ENCODE results near the gene PFKFB4. TPM values are rescaled to one million over a fixed set of nuclear protein-coding genes. Genes with fewer than 3 reads are reported as not detected.

The PFKFB4 gene
- total and polyA plus RNA-seq, 8 donors = 6.5 to 18.8 (median 7.9) TPM

DNA sequence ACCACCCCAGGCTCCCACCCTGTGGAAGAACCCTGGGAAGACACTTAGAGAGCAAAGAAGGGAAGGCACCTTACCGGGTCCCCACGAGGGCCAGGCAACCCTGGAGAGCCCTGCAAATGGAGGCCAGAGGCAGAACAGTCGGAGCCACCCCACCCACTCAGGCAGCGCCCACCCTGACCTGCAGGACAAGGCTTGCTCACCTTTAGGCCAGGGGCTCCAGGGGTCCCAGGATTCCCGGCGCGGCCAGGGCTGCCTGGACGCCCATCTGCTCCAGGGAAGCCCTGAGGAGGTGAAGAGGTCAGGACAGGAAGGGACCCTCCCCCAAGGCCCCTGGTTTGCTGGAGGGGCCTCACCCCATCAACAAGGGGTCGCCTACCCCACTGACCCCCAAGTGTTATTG lies 28.2 kb upstream of the PFKFB4 start:
- H3K9me3 ChIP-seq = no peaks in the 10 kb centered on the region
- TF ChIP-seq, protein P1, sequence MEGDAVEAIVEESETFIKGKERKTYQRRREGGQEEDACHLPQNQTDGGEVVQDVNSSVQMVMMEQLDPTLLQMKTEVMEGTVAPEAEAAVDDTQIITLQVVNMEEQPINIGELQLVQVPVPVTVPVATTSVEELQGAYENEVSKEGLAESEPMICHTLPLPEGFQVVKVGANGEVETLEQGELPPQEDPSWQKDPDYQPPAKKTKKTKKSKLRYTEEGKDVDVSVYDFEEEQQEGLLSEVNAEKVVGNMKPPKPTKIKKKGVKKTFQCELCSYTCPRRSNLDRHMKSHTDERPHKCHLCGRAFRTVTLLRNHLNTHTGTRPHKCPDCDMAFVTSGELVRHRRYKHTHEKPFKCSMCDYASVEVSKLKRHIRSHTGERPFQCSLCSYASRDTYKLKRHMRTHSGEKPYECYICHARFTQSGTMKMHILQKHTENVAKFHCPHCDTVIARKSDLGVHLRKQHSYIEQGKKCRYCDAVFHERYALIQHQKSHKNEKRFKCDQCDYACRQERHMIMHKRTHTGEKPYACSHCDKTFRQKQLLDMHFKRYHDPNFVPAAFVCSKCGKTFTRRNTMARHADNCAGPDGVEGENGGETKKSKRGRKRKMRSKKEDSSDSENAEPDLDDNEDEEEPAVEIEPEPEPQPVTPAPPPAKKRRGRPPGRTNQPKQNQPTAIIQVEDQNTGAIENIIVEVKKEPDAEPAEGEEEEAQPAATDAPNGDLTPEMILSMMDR (IDR thresholded peaks at IDR 0.05) = no peak
- no peak for DNase-seq

DNA sequence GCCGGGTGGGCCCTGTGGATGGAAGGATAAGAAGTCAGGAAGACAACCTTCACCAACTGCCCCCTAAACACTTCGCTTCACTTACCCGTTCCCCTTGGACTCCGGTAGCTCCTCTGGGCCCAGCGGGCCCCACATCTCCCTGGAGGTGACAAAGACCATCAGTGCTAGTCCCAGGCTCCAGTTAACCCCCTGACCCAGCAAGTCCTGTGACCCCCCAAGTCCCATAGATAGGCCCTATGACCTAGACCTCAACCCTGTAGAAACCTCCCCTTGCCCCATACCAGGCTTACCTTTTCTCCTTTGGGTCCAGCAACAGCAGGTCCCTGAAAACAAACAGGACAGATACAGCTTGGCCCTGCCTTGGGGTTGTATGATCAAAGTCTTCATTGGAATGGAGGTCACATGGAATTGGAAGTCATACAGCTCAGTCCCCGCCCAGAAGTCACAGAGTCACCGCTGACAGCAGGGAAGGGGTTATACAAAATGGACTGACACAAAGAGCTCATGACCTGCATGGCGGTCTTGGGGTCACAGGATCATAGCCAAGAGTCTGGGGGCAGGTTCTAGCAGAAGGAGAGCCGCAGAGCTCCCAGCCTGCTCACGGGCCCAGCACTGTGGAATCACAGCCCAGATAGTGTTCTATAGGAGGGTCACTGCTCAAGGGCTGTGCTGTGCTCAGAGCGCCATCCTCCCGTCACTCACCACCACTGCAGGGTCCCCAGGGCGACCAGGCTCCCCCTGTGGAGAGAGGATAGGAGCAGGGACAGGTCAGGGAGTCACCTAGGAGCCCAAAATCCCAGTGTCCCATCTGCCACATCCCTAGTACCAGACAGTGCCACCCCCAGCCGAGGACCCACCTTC lies 25.2 kb upstream of the PFKFB4 start:
- TF ChIP-seq, protein P1 (IDR thresholded peaks at IDR 0.05) = no peak
- Histone ChIP-seq H3K36me3 (no peaks in the 10 kb centered on the region), H3K4me1 (no peaks in the 10 kb centered on the region), H3K27me3 (no peaks in the 10 kb centered on the region), H3K4me3 (no peak overlapping the region), H3K9me3 (no peaks in the 10 kb centered on the region), H3K27ac (no peak overlapping the region)
- intact Hi-C loops (cut with DNase I) = no loop called here
- DNase-seq (no peak), ATAC-seq (no peak)

More for the DNA sequence above, 28.2 kb upstream of the PFKFB4 start:
- ATAC-seq = no peak
- Histone ChIP-seq H3K27me3 (peaks cover 0 to 23% of the 10 kb centered on the region in 2 donors), H3K4me3 (no peak overlapping the region), H3K27ac (no peak overlapping the region), H3K36me3 (no peaks in the 10 kb centered on the region), H3K4me1 (no peaks in the 10 kb centered on the region)
- intact Hi-C loops (cut with DNase I) = no loop called here

DNA sequence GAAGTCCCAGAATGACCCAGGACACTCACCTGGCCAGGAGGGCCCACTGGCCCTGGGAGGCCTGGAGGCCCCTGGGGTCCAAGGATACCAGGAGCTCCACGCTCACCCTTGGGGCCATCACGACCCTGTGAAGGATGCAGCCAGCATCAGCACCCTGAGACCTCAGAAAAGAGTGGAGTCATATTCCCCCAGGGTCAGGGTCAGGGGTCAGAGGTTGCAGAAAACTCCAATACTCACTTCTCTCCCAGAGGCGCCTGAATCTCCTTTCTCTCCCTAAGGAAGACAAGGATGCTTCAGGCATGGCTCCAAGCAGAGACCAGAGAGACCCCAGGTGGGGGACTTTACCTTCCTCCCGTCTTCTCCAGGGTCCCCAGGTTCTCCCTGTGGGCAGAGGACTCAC lies 20.0 kb upstream of the PFKFB4 start:
- H3K4me3 ChIP-seq = no peak overlapping the region
- ATAC-seq = no peak
- H3K36me3 ChIP-seq = no peaks in the 10 kb centered on the region
- intact Hi-C loops (cut with DNase I) = no loop called here
- H3K27me3 ChIP-seq = no peaks in the 10 kb centered on the region
- no peak overlapping the region for H3K27ac ChIP-seq
- H3K4me1 ChIP-seq = no peaks in the 10 kb centered on the region
- DNase-seq = no peak
- no peaks in the 10 kb centered on the region for H3K9me3 ChIP-seq
- TF ChIP-seq, protein P1 (IDR thresholded peaks at IDR 0.05) = no peak

DNA sequence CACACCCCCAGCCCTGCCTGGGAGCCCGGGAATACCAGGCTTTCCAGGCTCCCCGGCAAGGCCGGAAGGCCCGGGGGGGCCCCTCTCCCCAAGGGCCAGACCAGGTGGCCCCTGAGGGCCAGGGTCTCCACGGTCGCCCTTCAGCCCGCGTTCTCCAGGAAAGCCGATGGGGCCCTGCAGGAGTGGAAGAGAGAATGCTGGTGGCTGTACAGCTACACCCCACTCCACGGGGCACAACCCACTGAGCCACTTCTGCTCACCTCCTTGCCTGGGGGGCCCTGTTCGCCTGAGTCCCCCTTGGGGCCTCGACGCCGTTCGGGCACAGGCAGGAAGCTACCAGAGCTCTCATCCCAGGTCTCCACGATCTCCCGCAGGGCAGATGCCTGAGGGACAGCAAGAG lies 18.8 kb upstream of the PFKFB4 start:
- Histone ChIP-seq H3K36me3 (no peaks in the 10 kb centered on the region), H3K4me1 (no peaks in the 10 kb centered on the region), H3K9me3 (no peaks in the 10 kb centered on the region), H3K4me3 (no peak overlapping the region), H3K27ac (no peak overlapping the region), H3K27me3 (no peaks in the 10 kb centered on the region)
- DNase-seq = no peak
- intact Hi-C loops (cut with DNase I) = no loop called here
- TF ChIP-seq, protein P1 (IDR thresholded peaks at IDR 0.05) = no peak
- ATAC-seq = no peak

DNA sequence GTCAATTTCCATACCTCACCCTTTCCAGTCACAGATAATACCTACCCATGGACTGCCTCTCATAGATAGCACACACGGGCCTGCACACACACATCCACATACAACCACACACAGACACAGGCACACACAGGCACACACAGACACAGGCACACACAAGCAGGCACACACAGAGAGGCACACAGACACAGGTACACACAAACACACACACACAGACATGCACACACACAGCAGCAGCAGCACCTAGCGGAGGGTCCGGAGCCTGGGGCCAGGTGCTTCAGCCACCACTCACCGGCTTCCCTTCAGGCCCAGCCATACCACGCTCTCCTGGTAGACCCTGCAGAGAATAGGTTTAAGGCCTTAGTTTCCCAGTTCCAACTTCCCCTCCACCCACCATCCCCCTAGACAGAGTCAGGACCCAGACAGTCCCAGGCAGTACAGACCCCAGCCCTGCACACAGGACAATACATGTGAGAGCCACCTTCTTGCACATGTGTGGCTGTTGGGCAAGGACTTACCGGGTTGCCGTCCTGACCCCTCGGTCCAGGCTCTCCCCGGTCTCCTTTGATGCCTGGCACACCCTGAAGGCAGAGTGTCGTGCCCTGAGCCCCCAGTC lies 17.5 kb upstream of the PFKFB4 start:
- H3K27me3 ChIP-seq = no peaks in the 10 kb centered on the region
- H3K9me3 ChIP-seq = no peaks in the 10 kb centered on the region
- no peak overlapping the region for H3K27ac ChIP-seq
- H3K4me3 ChIP-seq = no peak overlapping the region
- no peaks in the 10 kb centered on the region for H3K36me3 ChIP-seq
- H3K4me1 ChIP-seq = no peaks in the 10 kb centered on the region
- DNase-seq = no peak
- ATAC-seq = no peak
- intact Hi-C loops (cut with DNase I) = no loop called here
- TF ChIP-seq, protein P1 (IDR thresholded peaks at IDR 0.05) = no peak
